MM.1S (cell line): ENCODE data around the gene HS6ST1.

Source experiments
- DNase-seq: peaks from one replicate; pipeline ENCODE4 v3.0.0-alpha.2; 2015
- H2AFZ ChIP-seq: fragments of 300-600 bp; sonication (generic); 2 replicates; pipeline ENCODE4 v1.6.0; 2016; ENCODE audit warnings: antibody characterized with exemption, low read length
- H3F3A ChIP-seq: fragments of 300-600 bp; sonication (generic); 2 replicates; pipeline ENCODE4 v1.6.1; 2016; ENCODE audit warnings: mild to moderate bottlenecking, antibody characterized with exemption, low read length, moderate library complexity, mixed read lengths; ENCODE audit not compliant: insufficient read depth
- H3K27ac ChIP-seq: fragments of 300-600 bp; sonication (generic); 2 replicates; pipeline ENCODE4 v1.5.1; 2016; ENCODE audit warnings: mild to moderate bottlenecking, low read length
- H3K27me3 ChIP-seq: fragments of 300-600 bp; sonication (generic); replicated peaks from 2 replicates; pipeline ENCODE4 v1.6.0; 2016; ENCODE audit warnings: low read length; ENCODE audit not compliant: insufficient read depth
- H3K36me3 ChIP-seq: fragments of 300-600 bp; sonication (generic); replicated peaks from 2 replicates; pipeline ENCODE4 v1.6.1; 2016; ENCODE audit warnings: mild to moderate bottlenecking, low read length, mixed read lengths; ENCODE audit not compliant: insufficient read depth
- H3K4me1 ChIP-seq: fragments of 300-600 bp; sonication (generic); 2 replicates; pipeline ENCODE4 v1.6.1; 2016; ENCODE audit warnings: low read length, mixed read lengths
- H3K4me2 ChIP-seq: fragments of 300-600 bp; sonication (generic); 2 replicates; pipeline ENCODE4 v1.6.0; 2016; ENCODE audit warnings: low read depth, low read length
- H3K4me3 ChIP-seq: fragments of 300-600 bp; sonication (generic); 2 replicates; pipeline ENCODE4 v1.5.1; 2016; ENCODE audit warnings: low read length, mixed read lengths
- H3K79me2 ChIP-seq: fragments of 300-600 bp; sonication (generic); 2 replicates; pipeline ENCODE4 v1.6.1; 2016; ENCODE audit warnings: mixed run types, low read length, mixed read lengths
- H3K9ac ChIP-seq: fragments of 300-600 bp; sonication (generic); 2 replicates; pipeline ENCODE4 v1.6.1; 2016; ENCODE audit warnings: low read length, mixed read lengths
- H3K9me2 ChIP-seq: fragments of 300-600 bp; sonication (generic); replicated peaks from 2 replicates; pipeline ENCODE4 v1.6.1; 2016; ENCODE audit warnings: mild to moderate bottlenecking, low read length, mixed read lengths; ENCODE audit not compliant: insufficient read depth
- H3K9me3 ChIP-seq: fragments of 300-600 bp; sonication (generic); replicated peaks from 2 replicates; pipeline ENCODE4 v1.6.1; 2016; ENCODE audit warnings: mild to moderate bottlenecking, low read length, mixed read lengths; ENCODE audit not compliant: insufficient read depth
- H4K20me1 ChIP-seq: fragments of 300-600 bp; sonication (generic); 2 replicates; pipeline ENCODE4 v1.6.1; 2016; ENCODE audit warnings: mild to moderate bottlenecking, low read length, moderate library complexity, mixed read lengths; ENCODE audit not compliant: insufficient read depth
- EZH2 ChIP-seq: fragments of 300-600 bp; sonication (generic); optimal IDR thresholded peaks from 2 replicates; pipeline ENCODE3; 2017; ENCODE audit warnings: low read depth, mild to moderate bottlenecking, antibody characterized with exemption, low read length, mixed read lengths
- EZH2phosphoT487 ChIP-seq: fragments of 300-600 bp; sonication (generic); IDR thresholded peaks from 2 replicates; pipeline ENCODE4 v1.6.1; 2018; ENCODE audit warnings: antibody characterized with exemption, low read length
- TF ChIP-seq, protein P1 (sequence below): fragments of 300-600 bp; sonication (generic); IDR thresholded peaks from 2 replicates; pipeline ENCODE4 v1.5.1; 2016; ENCODE audit warnings: antibody characterized with exemption, low read length, mixed read lengths

HS6ST1 gene

DNA sequence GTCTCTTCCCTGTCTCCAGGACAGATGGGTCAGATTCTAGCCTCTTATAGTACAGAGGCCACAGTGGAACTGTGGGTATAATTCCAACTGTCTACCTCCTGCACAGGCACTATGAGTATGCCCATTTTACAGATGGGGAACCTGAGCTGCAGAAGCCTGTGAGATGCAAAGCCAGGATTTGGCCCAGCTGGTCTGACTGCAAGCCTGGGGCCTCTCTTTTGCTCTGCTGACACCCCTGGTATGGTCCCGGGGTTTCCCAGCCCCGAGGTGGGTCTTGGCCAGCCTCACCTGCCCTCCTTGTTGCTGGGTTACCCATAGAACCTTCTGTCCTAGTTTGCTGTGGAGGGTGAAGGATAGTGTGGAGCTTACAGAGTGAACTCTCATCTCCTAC, 9.8 kb downstream of the HS6ST1 start:
- TF ChIP-seq EZH2phosphoT487 (no peak), EZH2 (no peak)
- Histone ChIP-seq H3K9me3 (no peaks in the 10 kb centered on the region), H3K9ac (no peak overlapping the region), H3K4me1 (no peaks in the 10 kb centered on the region), H3K36me3 (no peaks in the 10 kb centered on the region), H3K27me3 (no peaks in the 10 kb centered on the region), H3K4me2 (no peak overlapping the region), H2AFZ (no peak overlapping the region), H3K79me2 (peaks cover 100% of the 10 kb centered on the region), H3K27ac (no peak overlapping the region), H3F3A (no peaks in the 10 kb centered on the region), H3K4me3 (no peak overlapping the region), H3K9me2 (no peaks in the 10 kb centered on the region), H4K20me1 (peaks cover 34% of the 10 kb centered on the region)
- no peak for DNase-seq

DNA sequence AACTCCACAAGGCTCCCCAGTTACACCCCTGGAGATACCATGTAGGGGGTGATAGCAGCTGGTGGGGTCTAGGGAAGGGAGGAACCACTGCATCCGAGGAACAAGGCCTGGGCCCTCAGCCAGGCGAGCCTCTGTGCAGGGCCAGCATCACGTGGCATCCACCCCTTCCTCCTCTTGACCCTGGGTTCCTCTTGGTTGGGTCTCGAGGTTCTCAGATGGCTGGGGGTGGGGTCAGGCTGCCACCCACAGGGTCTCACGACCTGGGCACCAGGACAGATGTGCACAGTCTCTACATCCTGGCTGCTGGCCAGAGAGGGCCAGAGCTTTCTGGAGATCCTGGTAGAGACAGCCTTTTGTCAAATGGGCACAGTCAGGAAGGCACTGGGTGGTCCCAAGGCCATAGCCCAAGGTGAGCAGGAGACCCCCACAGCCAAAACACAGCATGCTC, 10.4 kb downstream of the HS6ST1 start:
- Histone ChIP-seq H3K27ac (no peak overlapping the region), H3K9me2 (no peaks in the 10 kb centered on the region), H3K27me3 (no peaks in the 10 kb centered on the region), H3K9ac (no peak overlapping the region), H3F3A (no peaks in the 10 kb centered on the region), H3K4me1 (no peaks in the 10 kb centered on the region), H3K79me2 (peaks cover 100% of the 10 kb centered on the region), H2AFZ (no peak overlapping the region), H3K4me2 (no peak overlapping the region), H4K20me1 (peaks cover 31% of the 10 kb centered on the region), H3K4me3 (no peak overlapping the region), H3K36me3 (no peaks in the 10 kb centered on the region), H3K9me3 (no peaks in the 10 kb centered on the region)
- TF ChIP-seq, protein P1, sequence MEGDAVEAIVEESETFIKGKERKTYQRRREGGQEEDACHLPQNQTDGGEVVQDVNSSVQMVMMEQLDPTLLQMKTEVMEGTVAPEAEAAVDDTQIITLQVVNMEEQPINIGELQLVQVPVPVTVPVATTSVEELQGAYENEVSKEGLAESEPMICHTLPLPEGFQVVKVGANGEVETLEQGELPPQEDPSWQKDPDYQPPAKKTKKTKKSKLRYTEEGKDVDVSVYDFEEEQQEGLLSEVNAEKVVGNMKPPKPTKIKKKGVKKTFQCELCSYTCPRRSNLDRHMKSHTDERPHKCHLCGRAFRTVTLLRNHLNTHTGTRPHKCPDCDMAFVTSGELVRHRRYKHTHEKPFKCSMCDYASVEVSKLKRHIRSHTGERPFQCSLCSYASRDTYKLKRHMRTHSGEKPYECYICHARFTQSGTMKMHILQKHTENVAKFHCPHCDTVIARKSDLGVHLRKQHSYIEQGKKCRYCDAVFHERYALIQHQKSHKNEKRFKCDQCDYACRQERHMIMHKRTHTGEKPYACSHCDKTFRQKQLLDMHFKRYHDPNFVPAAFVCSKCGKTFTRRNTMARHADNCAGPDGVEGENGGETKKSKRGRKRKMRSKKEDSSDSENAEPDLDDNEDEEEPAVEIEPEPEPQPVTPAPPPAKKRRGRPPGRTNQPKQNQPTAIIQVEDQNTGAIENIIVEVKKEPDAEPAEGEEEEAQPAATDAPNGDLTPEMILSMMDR: no peak
- TF ChIP-seq EZH2 (no peak), EZH2phosphoT487 (no peak)
- DNase-seq: no peak

DNA sequence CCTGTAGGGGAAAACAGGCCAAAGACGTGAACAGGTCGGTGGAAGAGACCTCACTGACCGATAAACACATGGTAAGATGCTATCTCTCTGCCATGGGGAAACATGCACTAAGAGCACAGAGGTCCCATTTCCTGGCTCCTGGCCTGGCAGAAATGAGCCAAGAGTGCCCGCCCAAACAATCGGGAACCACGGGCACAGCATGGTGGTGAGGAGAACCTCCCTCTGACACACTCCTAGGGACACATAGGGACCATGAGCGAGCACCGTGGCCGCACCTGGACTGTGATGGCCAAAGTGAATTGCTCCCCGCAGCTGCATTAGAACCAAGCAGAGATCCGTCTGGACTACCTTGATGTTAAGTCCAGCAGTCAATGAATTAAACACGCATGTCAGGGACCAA, 11.1 kb downstream of the HS6ST1 start:
- H3K9ac ChIP-seq: no peak overlapping the region
- no peak overlapping the region for H3K4me3 ChIP-seq
- H3K27ac ChIP-seq: no peak overlapping the region
- H3K27me3 ChIP-seq: no peaks in the 10 kb centered on the region
- no peak overlapping the region for H3K4me2 ChIP-seq
- TF ChIP-seq, protein P1: no peak
- no peak for TF ChIP-seq EZH2phosphoT487
- TF ChIP-seq EZH2: no peak
- peaks cover 100% of the 10 kb centered on the region for H3K79me2 ChIP-seq
- H3K9me2 ChIP-seq: no peaks in the 10 kb centered on the region
- no peaks in the 10 kb centered on the region for H3K36me3 ChIP-seq
- no peak for DNase-seq
- peaks cover 25% of the 10 kb centered on the region for H4K20me1 ChIP-seq
- no peaks in the 10 kb centered on the region for H3K4me1 ChIP-seq
- no peaks in the 10 kb centered on the region for H3F3A ChIP-seq
- H3K9me3 ChIP-seq: no peaks in the 10 kb centered on the region
- no peak overlapping the region for H2AFZ ChIP-seq

DNA sequence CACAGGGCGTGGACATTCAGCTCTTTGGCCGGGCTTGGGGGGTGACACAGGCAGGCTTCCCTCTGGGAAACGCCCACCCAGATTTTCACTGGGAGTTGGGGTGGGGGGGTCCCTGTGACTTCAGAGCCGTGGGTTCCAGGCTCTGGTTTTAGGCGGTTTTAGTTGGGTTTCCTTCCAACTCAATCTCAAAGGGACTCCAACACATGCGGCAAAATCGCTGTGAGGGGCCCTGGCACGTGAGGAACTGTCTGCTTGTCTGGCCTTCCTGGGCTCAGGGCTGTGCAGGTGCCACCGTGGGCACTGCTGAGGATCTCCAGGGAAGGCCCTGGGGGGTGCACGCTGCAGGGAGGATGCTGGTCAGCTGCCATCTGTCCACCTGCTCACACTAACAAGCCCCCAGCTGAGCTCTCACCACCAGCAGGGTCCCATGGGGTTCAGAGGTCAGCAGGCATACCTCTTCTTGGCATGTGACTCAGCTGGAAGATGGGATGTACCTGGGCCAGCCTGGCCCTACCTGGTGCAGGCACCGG, 11.7 kb downstream of the HS6ST1 start:
- no peak overlapping the region for H3K4me3 ChIP-seq
- H2AFZ ChIP-seq: no peak overlapping the region
- TF ChIP-seq, protein P1: no peak
- no peak for TF ChIP-seq EZH2phosphoT487
- no peak for TF ChIP-seq EZH2
- no peak overlapping the region for H3K9ac ChIP-seq
- no peaks in the 10 kb centered on the region for H3K27me3 ChIP-seq
- no peaks in the 10 kb centered on the region for H3K9me3 ChIP-seq
- H3K9me2 ChIP-seq: no peaks in the 10 kb centered on the region
- peak; percentile 4 for DNase-seq
- no peaks in the 10 kb centered on the region for H3K4me1 ChIP-seq
- H3F3A ChIP-seq: no peaks in the 10 kb centered on the region
- H4K20me1 ChIP-seq: peaks cover 19% of the 10 kb centered on the region
- peaks cover 100% of the 10 kb centered on the region for H3K79me2 ChIP-seq
- no peaks in the 10 kb centered on the region for H3K36me3 ChIP-seq
- H3K27ac ChIP-seq: no peak overlapping the region
- no peak overlapping the region for H3K4me2 ChIP-seq
